K562 (cell line): ENCODE data around the gene FLOT2. TPM values are rescaled to one million over a fixed set of nuclear protein-coding genes. Genes with fewer than 3 reads are reported as not detected.

Experiments
- ADNP ChIP-seq: fragments of 200-800 bp; sonication (Bioruptor generic); IDR thresholded peaks from 2 replicates; pipeline ENCODE4 v1.6.1; 2016; ENCODE audit warnings: missing genetic modification characterization, missing compliant biosample characterization
- CBX2 ChIP-seq: fragments of 200-600 bp; sonication (generic); IDR thresholded peaks from one replicate; pipeline ENCODE4 v1.6.1; 2012; ENCODE audit warnings: mild to moderate bottlenecking, low read length, inconsistent platforms; ENCODE audit not compliant: insufficient read depth, poor library complexity, severe bottlenecking
- DPF2 ChIP-seq: fragments of 450-650 bp; IDR thresholded peaks from 2 replicates; pipeline ENCODE4 v1.6.1; 2016
- HDGF ChIP-seq: fragments of 450-650 bp; IDR thresholded peaks from 2 replicates; pipeline ENCODE4 v1.6.1; 2016
- NFXL1 ChIP-seq: fragments of 450-650 bp; formaldehyde crosslinking; IDR thresholded peaks from 2 replicates; pipeline ENCODE4 v1.4.0; 2021; ENCODE audit warnings: mild to moderate bottlenecking
- NKRF ChIP-seq: fragments of 450-650 bp; IDR thresholded peaks from 2 replicates; pipeline ENCODE4 v1.6.1; 2016; ENCODE audit warnings: borderline replicate concordance
- RCOR1 ChIP-seq, 2 experiments: IDR thresholded peaks; 2 replicates each; pipeline ENCODE4 v1.6.1; 2012; ENCODE audit warnings: low read depth in 2 of 2, low read length in 2 of 2, borderline replicate concordance in 1 of 2, improper control_type of control experiment in 1 of 2
- RERE ChIP-seq: sonication (generic); formaldehyde crosslinking; IDR thresholded peaks from 2 replicates; pipeline ENCODE4 v1.8.0; 2023; ENCODE audit warnings: missing genetic modification reagents, mild to moderate bottlenecking, borderline replicate concordance
- TFAM ChIP-seq: fragments of 250-450 bp; sonication (Bioruptor Pico); conservative IDR thresholded peaks from 2 replicates; pipeline ENCODE4 v1.5.0; 2021; ENCODE audit warnings: mild to moderate bottlenecking, moderate library complexity
- TRIM24 ChIP-seq, 2 experiments: fragments of 450-650 bp; IDR thresholded peaks; 2 replicates each; pipeline ENCODE4 v1.6.1; 2016
- ZBTB33 ChIP-seq: sonication (generic); formaldehyde crosslinking; IDR thresholded peaks from 2 replicates; pipeline ENCODE4 v1.8.1; 2023; ENCODE audit warnings: mild to moderate bottlenecking, missing genetic modification reagents
- ZBTB9 ChIP-seq: fragments of 450-650 bp; formaldehyde crosslinking; IDR thresholded peaks from 2 replicates; pipeline ENCODE4 v1.4.0; 2020; ENCODE audit warnings: mild to moderate bottlenecking, moderate library complexity
- ZNF174 ChIP-seq: fragments of 250-450 bp; sonication (Bioruptor Pico); IDR thresholded peaks from 2 replicates; pipeline ENCODE4 v1.4.0; 2020; ENCODE audit warnings: mild to moderate bottlenecking
- ZNF408 ChIP-seq: fragments of 250-450 bp; sonication (Bioruptor Pico); IDR thresholded peaks from 2 replicates; pipeline ENCODE4 v1.4.0; 2020; ENCODE audit warnings: low read depth, mild to moderate bottlenecking, moderate library complexity
- ZNF551 ChIP-seq: fragments of 250-450 bp; sonication (Bioruptor Pico); IDR thresholded peaks from 2 replicates; pipeline ENCODE4 v1.5.0; 2021; ENCODE audit warnings: mild to moderate bottlenecking, moderate library complexity
- ZNF696 ChIP-seq: fragments of 250-450 bp; sonication (Bioruptor Pico); conservative IDR thresholded peaks from 2 replicates; pipeline ENCODE4 v1.4.0; 2020; ENCODE audit warnings: mild to moderate bottlenecking, moderate library complexity
- polyA plus RNA-seq, 8 experiments: library from polyadenylated mRNA; depleted of rRNA in 4 of 8; stranded (reverse) in 5 of 8; unstranded in 3 of 8; fragments of >200 nt; fragmentation: Nextera tagmentation in 2 of 8; fragmentation: Illumina TruSeq in 1 of 8; extraction: Ambion mirVana in 2 of 8; extraction: Trizol in 1 of 8; gene quantifications; 2 replicates each; pipeline versions ENCODE4 v1.2.1 to v1.2.3, GENCODE V29; 2011 to 2014; ENCODE audit warnings: inconsistent platforms in 1 of 8, missing spikeins in 1 of 8
- total RNA-seq, 7 experiments: library from RNA; depleted of rRNA in 6 of 7; stranded (reverse); fragments of >200 nt in 6 of 7; fragmentation: Illumina TruSeq in 2 of 7; extraction: Trizol in 2 of 7; gene quantifications; 2 replicates each; pipeline versions ENCODE4 v1.2.1 to v1.2.3, GENCODE V29; 2011 to 2021; ENCODE audit warnings: low replicate concordance in 1 of 7

Gene FLOT2
- total and polyA plus RNA-seq, 9 of the 15 experiments (the other 6 are each of a cell fraction or from before 2014, with no cell fraction given): 17.5 to 138 (median 41.7) TPM

- TF ChIP-seq NKRF (peak; percentile 55; the same call in 1 of the 2 replicates), ZBTB9 (CRISPR knock-in tag) (peak; percentile 25), ADNP (tag) (no peak), TFAM (CRISPR knock-in tag) (no peak), ZNF696 (CRISPR knock-in tag) (no peak), HDGF (peak; percentile 74; the same call in 1 of the 2 replicates), ZNF408 (CRISPR knock-in tag) (no peak), CBX2 (no peak), NFXL1 (CRISPR knock-in tag) (no peak), RERE (0 out of 2 replicates have a peak, but pooled peaks have one; percentile 78), TRIM24 (IDR thresholded peaks at IDR 0.05) (no peak), ZBTB33 (no peak), DPF2 (peak; percentile 50; the same call in 1 of the 2 replicates), ZNF551 (no peak), ZNF174 (CRISPR knock-in tag) (no peak), RCOR1 (IDR thresholded peaks at IDR 0.05; ENCODE audit: borderline replicate concordance in 1 of 2, low read depth in 2 of 2, low read length in 2 of 2) (peak in 1 of 2 experiments; percentile 57; a peak in 1 of 4 replicates)
Measured at GRCh38 chr17:28901866-28902818, 4.6 kb upstream of the FLOT2 start (continued).
